ENCODE data around the gene SIK1. TPM values are rescaled to one million over a fixed set of nuclear protein-coding genes. Genes with fewer than 3 reads are reported as not detected.
"Not testable (repeated sequence)": the region's sequence is repeated elsewhere in the genome, so short reads cannot be mapped to it uniquely, and the experiment has no call there.

SIK1 gene
- total RNA-seq: 100 to 1,000 TPM; 108 to 502 (median 290) TPM

GRCh38 chr21:43426404-43427241 lies at the start of gene SIK1:
TSS of gene SIK1 (minus strand) at chr21:43427131. CDS start at chr21:43426178, 953 bp downstream.
- H3K9me3 ChIP-seq; H3K36me3 ChIP-seq; H3K4me3 ChIP-seq; H3K27ac ChIP-seq; H3K4me1 ChIP-seq; DNase-seq (ENCODE audit: low spot score in 2 of 2); H3K27me3 ChIP-seq: not testable (repeated sequence)
- WGBS: no CpG with 5 or more reads among the region's 120 CpGs

DNA sequence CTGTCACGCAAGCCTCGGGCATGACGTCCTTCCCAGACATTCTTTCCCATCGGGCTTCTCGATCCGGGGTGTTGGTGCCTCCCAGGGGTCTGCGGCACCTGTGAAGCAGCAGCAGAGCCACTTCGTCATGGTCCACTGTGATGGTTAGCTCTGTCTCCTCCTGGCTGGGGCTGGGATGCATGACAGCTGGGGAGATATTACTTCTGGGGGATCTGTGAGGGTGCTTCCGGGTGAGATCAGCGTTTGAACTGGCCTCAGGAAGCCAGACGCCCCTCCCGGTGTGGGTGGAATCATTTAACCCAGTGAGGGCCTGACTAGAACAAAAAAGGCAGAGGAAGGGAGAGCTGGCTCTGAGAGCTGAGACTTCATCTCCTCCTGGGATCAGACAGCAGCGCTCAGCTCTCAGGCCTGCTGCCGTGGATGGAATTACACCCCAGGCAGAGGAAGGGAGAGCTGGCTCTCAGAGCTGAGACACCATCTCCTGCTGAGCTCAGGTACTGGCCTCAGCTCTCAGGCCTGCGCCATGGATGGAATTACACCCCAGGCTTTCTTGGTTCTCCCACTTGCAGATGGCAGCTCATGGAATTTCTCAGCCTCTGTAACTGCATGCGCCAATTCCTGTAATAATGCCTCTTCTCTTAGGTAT lies 44.8 kb upstream of the SIK1 start:
- H3K36me3 ChIP-seq; DNase-seq (ENCODE audit: low spot score in 2 of 2); H3K27ac ChIP-seq; H3K4me3 ChIP-seq; H3K4me1 ChIP-seq; H3K27me3 ChIP-seq; H3K9me3 ChIP-seq: not testable (repeated sequence)
- WGBS: no CpG with 5 or more reads among the region's 16 CpGs

DNA sequence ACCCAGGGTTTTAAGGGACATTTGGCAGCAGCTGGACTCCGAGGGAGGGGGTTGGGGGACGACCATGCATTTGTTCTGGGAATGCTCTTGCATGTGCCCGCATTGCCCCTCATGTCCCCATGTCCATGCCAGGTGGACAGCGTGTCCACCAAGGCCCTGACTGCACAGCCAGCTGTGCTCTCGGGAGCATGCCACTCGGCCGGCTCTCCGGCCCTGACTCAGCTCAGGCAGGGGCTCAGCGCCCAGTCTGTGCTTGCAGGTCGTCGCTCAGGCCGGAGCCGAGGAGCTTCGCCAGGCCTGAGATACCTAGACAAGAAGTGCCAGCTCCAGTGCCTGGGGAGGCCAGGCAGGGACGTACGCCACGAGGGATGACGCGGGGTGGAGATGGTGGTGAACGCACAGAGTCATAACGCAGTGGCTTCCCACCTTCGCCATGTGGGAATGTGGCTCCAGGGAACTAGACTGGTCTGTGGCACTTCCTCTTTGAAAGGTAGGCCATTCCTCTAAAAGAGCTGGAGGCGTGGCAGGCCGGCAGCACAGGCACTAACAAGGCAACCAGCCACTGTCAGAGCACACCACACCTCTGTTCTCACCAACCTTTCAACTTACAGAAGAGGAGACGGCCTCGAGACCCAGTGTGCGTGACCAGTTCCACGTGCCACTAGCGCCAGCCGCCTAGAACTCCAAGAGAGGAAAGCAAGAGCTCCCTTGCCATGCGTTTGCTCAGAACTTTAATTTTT lies 43.0 kb upstream of the SIK1 start:
- not testable (repeated sequence) for DNase-seq (ENCODE audit: low spot score in 2 of 2); H3K27me3 ChIP-seq; H3K4me3 ChIP-seq; H3K4me1 ChIP-seq; H3K36me3 ChIP-seq; H3K9me3 ChIP-seq; H3K27ac ChIP-seq
- no CpG with 5 or more reads among the region's 31 CpGs for WGBS

DNA sequence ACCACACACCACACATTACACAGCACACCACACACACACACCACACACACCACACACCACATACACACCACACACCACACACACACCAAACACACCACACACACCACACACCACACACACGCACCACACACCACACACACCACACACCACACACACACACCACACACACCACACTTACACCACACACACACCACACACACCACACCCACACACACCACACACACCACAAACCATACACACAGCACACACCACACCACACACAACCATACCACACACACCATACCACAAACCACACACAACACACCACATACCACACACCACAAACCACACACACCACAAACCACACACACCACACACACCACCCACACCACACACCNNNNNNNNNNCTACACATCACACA lies 40.9 kb upstream of the SIK1 start:
- WGBS: 89% methylated on average over 1 of the region's 1 CpG

DNA sequence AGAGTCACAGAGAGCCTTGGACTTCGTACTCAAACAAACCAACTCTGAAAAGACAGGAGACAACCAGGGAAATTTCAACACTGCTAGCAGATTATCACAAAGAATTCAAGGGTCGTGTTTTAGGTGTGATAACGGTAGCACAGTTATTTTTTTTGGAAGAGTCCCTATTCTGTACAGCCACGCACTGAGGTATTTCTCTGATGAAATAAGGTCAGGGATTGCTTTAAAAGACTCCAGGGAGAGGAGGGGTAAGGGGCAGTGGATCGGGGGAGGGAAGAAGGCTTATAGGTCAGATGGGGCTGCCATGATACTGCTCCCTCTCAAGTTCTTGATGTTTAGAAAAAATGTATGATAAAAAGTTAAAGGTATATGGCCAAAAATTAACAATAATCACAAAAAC lies 38.2 kb upstream of the SIK1 start:
- DNase-seq (ENCODE audit: low spot score in 2 of 2); H3K36me3 ChIP-seq; H3K4me1 ChIP-seq; H3K27ac ChIP-seq; H3K27me3 ChIP-seq; H3K4me3 ChIP-seq; H3K9me3 ChIP-seq: not testable (repeated sequence)
- no CpG with 5 or more reads among the region's 5 CpGs for WGBS

More for the DNA sequence above, 40.9 kb upstream of the SIK1 start:
- TF ChIP-seq POLR2AphosphoS5 (IDR thresholded peaks at IDR 0.05) (no peak), CTCF (IDR thresholded peaks at IDR 0.05) (no peak), POLR2A (IDR thresholded peaks at IDR 0.05) (no peak), EP300 (IDR thresholded peaks at IDR 0.05) (no peak)
- Histone ChIP-seq H3K27me3 (no peaks in the 10 kb centered on the region), H3K36me3 (no peaks in the 10 kb centered on the region), H3K27ac (no peak overlapping the region), H3K4me1 (no peaks in the 10 kb centered on the region), H3K9me3 (no peaks in the 10 kb centered on the region), H3K4me3 (no peak overlapping the region)
- DNase-seq (ENCODE audit: low spot score in 2 of 2): peak in 1 of 2 donors; percentile 17

DNA sequence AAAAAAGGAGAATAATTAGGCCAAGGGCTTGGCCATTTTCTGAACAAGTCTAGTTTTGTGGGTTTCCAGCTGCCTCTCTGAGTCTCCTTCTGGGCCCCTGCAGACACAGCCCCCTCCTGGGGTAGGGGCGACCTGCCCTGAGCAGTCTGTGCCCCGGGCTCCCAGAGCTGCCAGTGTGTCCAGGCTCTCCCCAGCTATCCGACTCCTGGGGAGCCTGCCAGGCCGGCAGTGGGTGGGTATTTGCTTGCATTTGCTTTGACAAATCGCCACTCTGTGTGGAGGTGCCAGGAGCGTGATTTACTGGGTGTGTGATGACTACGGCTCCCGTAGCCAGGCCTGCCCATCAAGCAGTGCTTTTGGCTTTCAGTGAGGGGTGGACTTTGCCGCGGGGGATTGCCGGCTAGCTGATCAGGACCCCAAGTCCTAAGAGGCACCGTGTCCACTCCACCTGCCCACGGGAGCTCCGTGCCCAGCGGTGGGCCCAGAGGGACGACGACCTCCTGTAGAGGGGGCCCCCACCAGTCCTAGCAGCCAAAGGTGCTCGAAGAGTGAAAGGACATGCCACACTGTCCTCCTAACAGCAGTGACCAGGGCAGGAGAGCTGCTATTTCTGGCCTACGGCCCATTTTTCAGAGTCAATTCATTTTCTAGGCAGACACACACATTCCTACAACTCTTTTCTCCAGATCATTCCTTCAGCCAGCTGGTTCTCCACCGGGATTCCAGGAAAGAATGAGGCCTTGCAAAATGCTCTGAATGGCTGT lies 36.7 kb upstream of the SIK1 start:
- not testable (repeated sequence) for H3K27me3 ChIP-seq; H3K27ac ChIP-seq; H3K36me3 ChIP-seq; H3K4me3 ChIP-seq; DNase-seq (ENCODE audit: low spot score in 2 of 2); H3K4me1 ChIP-seq; H3K9me3 ChIP-seq
- WGBS: no CpG with 5 or more reads among the region's 20 CpGs

DNA sequence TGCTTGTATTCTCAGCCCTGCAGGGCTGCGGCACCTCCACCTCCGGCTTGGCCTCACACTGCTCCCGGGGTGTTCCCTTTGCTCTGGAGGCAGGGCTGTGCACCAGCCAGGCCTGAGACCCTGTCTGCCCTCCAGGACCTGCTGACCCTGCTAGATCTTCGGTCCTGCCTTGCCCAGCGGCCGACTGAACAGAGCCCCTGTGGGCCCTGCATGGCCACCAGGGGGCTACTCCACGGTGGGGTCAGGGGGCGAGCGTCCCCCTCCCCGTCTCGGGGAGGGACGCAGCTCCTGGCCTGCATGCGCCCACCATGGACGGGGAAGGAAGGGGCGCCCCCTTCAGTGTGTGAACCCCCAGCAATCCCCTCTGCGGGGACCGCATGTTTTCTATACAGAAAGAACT lies 36.0 kb upstream of the SIK1 start:
- H3K36me3 ChIP-seq; H3K27ac ChIP-seq; H3K4me1 ChIP-seq; H3K9me3 ChIP-seq; DNase-seq (ENCODE audit: low spot score in 2 of 2); H3K4me3 ChIP-seq; H3K27me3 ChIP-seq: not testable (repeated sequence)
- no CpG with 5 or more reads among the region's 17 CpGs for WGBS

- not testable (repeated sequence) for H3K27me3 ChIP-seq; H3K27ac ChIP-seq; H3K4me3 ChIP-seq; H3K36me3 ChIP-seq; H3K4me1 ChIP-seq; H3K9me3 ChIP-seq; DNase-seq (ENCODE audit: low spot score in 2 of 2)
- WGBS: no CpG with 5 or more reads among the region's 13 CpGs
These were observed 33.5 kb upstream of the SIK1 start for GRCh38 chr21:43460475-43460874.

DNA sequence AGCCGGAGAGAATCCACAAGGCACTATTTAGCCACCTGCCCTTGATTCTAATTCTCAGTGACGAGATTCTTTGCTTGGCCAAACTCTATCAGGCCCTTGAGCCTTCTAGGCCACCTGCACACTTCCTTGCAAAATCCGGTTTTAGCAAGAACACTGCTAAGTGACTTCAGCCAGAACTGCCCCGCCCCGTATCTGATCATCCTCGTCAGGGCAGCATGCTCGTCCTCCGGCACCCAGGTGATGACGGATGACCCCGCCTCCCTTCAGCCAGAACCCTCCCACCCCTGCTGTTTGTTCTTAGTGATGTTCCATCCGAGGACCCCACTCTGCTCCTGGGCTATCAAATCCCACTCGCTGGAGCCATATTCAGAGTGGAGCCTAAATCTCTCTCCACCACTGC lies 32.1 kb upstream of the SIK1 start:
- H3K4me1 ChIP-seq, H3K27me3 ChIP-seq, H3K9me3 ChIP-seq, H3K36me3 ChIP-seq, H3K4me3 ChIP-seq, H3K27ac ChIP-seq: not testable (repeated sequence)
- WGBS: no CpG with 5 or more reads among the region's 12 CpGs
- DNase-seq (ENCODE audit: low spot score in 2 of 2): peak in 1 of 2 donors; percentile 21

DNA sequence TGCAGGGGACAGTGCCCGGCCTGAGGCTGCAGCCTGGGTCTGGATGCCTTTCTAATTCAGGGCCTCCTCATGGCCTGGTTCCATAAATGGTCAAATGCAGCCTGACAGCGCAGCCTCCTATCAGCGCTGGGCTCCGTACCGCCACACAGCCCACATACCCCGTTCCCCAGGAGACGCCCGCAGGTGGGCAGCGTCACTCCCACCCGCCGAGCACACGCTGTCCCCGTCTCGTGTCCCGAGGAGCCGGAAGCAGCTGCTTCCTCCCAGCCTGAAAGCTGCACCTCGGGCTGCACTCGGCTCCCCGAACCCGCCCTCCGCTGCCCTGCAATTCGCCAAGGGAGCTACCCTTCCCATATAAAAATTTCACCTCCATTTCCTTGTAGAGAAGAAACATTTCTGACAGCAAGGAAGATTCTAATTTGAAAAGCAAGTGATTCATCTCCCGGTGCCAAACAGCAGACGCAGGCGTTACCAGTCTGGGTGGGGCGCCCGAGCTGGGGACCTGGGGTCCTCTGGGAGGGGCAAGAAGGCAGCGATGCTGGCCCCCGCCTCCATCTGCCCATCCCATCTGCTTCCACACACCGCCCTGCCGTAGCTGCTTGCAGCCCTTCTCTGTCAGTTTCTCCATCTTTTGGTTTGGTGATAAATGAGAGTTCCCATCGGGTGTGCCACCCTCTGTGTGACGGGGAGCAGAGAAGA lies 29.8 kb upstream of the SIK1 start:
- no CpG with 5 or more reads among the region's 33 CpGs for WGBS
- not testable (repeated sequence) for H3K4me1 ChIP-seq; H3K27ac ChIP-seq; DNase-seq (ENCODE audit: low spot score in 2 of 2); H3K4me3 ChIP-seq; H3K27me3 ChIP-seq; H3K9me3 ChIP-seq; H3K36me3 ChIP-seq

DNA sequence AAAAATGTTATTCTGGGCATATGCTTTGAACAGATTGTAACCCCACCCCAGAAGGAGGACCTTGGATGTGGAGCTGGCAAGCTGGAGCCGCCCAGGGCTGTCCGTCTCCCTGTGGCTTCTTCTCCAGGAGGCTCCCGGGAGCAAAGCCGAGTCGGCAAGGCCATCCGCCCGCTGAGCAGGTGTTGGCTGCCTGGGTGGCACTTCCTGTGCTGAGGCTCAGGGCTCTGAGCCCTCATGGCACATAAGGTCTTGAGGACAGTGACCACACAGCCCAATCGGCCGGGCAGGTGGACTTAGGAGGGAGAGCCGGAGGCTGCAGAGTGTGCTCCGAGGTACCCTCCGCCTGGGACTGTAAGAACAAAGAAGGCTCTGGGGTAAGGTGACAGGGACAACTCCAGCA lies 28.8 kb upstream of the SIK1 start:
- DNase-seq (ENCODE audit: low spot score in 2 of 2); H3K4me3 ChIP-seq; H3K4me1 ChIP-seq; H3K27ac ChIP-seq; H3K9me3 ChIP-seq; H3K27me3 ChIP-seq; H3K36me3 ChIP-seq: not testable (repeated sequence)
- WGBS: no CpG with 5 or more reads among the region's 12 CpGs
